Thyroid gland (tissue), 4 donors: ENCODE measurements around the gene EYS.

Experiments used
- CTCF ChIP-seq, 6 experiments: fragments of 200-600 bp in 3 of 6; fragments of 450-650 bp in 3 of 6; sonication (generic) in 3 of 6; IDR thresholded peaks; one replicate each; pipeline ENCODE4 v1.5.1; 2016 to 2019; ENCODE audit warnings: antibody characterized with exemption in 6 of 6, mild to moderate bottlenecking in 2 of 6, inconsistent platforms in 1 of 6, moderate library complexity in 1 of 6
- POLR2A ChIP-seq, 2 donors: fragments of 450-650 bp; IDR thresholded peaks; one replicate each; pipeline ENCODE4 v1.6.1; 2017; ENCODE audit warnings: antibody characterized with exemption in 2 of 2, mild to moderate bottlenecking in 2 of 2, moderate library complexity in 1 of 2

- TF ChIP-seq POLR2A (IDR thresholded peaks at IDR 0.05) (no peak), CTCF (IDR thresholded peaks at IDR 0.05) (no peak)
Measured at GRCh38 chr6:63999613-64000012, 1707.4 kb downstream of the EYS start.
